Hematopoietic multipotent progenitor cell treated with erythropoietin and hydrocortisone succinate and interleukin-3 and kit ligand, for 4 days (in vitro differentiated cells): ENCODE data around the gene LRP1-AS.

Source experiments
- DNase-seq: peaks from one replicate; pipeline ENCODE4 v3.0.0-alpha.2; 2015

The LRP1-AS gene

DNA sequence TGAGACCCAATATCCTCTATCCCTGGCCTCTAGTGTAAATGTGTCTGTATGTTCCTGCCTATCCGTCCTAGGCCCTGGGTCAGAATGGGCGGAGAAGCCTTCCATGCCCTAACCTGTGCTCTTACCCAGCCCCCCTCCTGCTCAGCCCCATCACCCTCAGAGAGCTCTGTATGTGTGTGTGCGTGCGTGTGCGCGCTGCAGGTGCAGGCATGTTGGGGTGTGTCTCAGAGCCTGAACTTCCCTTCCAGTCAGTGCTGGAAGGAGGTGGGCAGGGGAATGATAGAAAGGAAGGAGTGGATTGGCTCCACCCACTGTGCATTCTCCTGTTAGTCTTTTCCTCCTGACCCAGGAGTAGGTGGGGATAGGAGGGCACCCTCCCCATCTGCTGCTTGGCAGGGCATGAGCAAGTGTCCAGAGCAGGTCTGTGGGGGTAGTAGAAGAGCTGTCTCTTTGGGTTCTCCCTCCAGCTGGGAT, 51.3 kb downstream of the LRP1-AS start:
- no peak for DNase-seq

DNA sequence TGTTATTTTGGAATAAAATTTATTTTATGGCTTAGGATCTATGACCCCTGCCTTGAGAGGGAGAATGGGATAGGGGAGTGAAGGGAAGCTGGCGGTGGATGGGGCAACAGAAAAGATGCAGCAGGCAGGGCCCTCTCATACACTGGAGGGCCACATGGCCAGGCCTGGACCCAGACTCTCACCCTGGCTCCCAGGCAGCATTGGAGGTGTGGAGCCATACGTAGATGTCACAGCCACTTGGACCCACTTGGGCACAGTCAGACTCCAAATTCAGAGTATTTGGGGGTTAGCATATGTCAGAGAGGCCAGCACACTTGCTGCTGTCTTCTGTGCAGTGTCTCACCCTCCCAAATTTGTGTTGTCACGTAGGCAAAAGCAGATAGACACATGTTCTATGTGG, 52.0 kb downstream of the LRP1-AS start:
- DNase-seq, result no peak
